ENCODE data around the gene BMAL1. TPM values are rescaled to one million over a fixed set of nuclear protein-coding genes. Genes with fewer than 3 reads are reported as not detected.
A peak's percentile ranks its signal among the peaks of the same experiment; 100 is the strongest.

Gene BMAL1
- total RNA-seq, 3 donors from 2014 or later (not counting 1 experiment from before 2014, with no cell fraction given), result 142 to 162 (median 145) TPM

- ATAC-seq (no peak), DNase-seq (no peak)
- Histone ChIP-seq H3K36me3 (ENCODE audit: control insufficient read depth, insufficient read depth, low read length) (peaks cover 52% of the 10 kb centered on the region), H3K27ac (ENCODE audit: low read length) (no peak overlapping the region), H3K9me3 (ENCODE audit: control insufficient read depth, insufficient read depth, low read length) (no peaks in the 10 kb centered on the region), H3K4me3 (ENCODE audit: low read length) (no peak overlapping the region), H3K27me3 (ENCODE audit: control insufficient read depth, insufficient read depth, low read length) (no peaks in the 10 kb centered on the region), H3K4me1 (ENCODE audit: control insufficient read depth, insufficient read depth, low read length) (peaks cover 10% of the 10 kb centered on the region)
- intact Hi-C loops (cut with micrococcal nuclease), result no loop called here
- H3K36me3 Mint-ChIP-seq, result no peaks in the 10 kb centered on the region
- H3K4me1 Mint-ChIP-seq, result peaks cover 38 to 44% of the 10 kb centered on the region in 2 donors
- H3K27me3 Mint-ChIP-seq (ENCODE audit: low read depth in 2 of 2), result no peaks in the 10 kb centered on the region
- WGBS (ENCODE audit: insufficient coverage), result 90% methylated on average over 6 of the region's 6 CpGs
- H3K9me3 Mint-ChIP-seq, result no peaks in the 10 kb centered on the region
- H3K4me3 Mint-ChIP-seq, result no peak overlapping the region
- TF ChIP-seq CTCF (IDR thresholded peaks at IDR 0.05), result no peak
- no peak overlapping the region for H3K27ac Mint-ChIP-seq
These were observed 75.1 kb downstream of the BMAL1 start for GRCh38 chr11:13352711-13353110.

- Histone ChIP-seq H3K9me3 (ENCODE audit: control insufficient read depth, insufficient read depth, low read length) (no peaks in the 10 kb centered on the region), H3K27ac (ENCODE audit: low read length) (no peak overlapping the region), H3K27me3 (ENCODE audit: control insufficient read depth, insufficient read depth, low read length) (no peaks in the 10 kb centered on the region), H3K36me3 (ENCODE audit: control insufficient read depth, insufficient read depth, low read length) (peaks cover 66% of the 10 kb centered on the region), H3K4me1 (ENCODE audit: control insufficient read depth, insufficient read depth, low read length) (no peaks in the 10 kb centered on the region), H3K4me3 (ENCODE audit: low read length) (no peak overlapping the region)
- WGBS (ENCODE audit: insufficient coverage), result 97% methylated on average over 6 of the region's 6 CpGs
- H3K4me1 Mint-ChIP-seq, result peaks cover 24 to 34% of the 10 kb centered on the region in 2 donors
- no peaks in the 10 kb centered on the region for H3K36me3 Mint-ChIP-seq
- intact Hi-C loops (cut with micrococcal nuclease), result no loop called here
- ATAC-seq, result no peak
- no peaks in the 10 kb centered on the region for H3K9me3 Mint-ChIP-seq
- H3K27me3 Mint-ChIP-seq (ENCODE audit: low read depth in 2 of 2), result no peaks in the 10 kb centered on the region
- H3K27ac Mint-ChIP-seq, result peak overlapping the region; percentile 13 to 43
- H3K4me3 Mint-ChIP-seq, result no peak overlapping the region
- DNase-seq, result no peak
- TF ChIP-seq CTCF (IDR thresholded peaks at IDR 0.05), result no peak
These were observed 76.7 kb downstream of the BMAL1 start for GRCh38 chr11:13354335-13354734.

- DNase-seq, result no peak
- H3K4me1 ChIP-seq (ENCODE audit: control insufficient read depth, insufficient read depth, low read length), result no peaks in the 10 kb centered on the region
- no peak for ATAC-seq
- H3K27me3 ChIP-seq (ENCODE audit: control insufficient read depth, insufficient read depth, low read length), result no peaks in the 10 kb centered on the region
- no peaks in the 10 kb centered on the region for H3K27me3 Mint-ChIP-seq (ENCODE audit: low read depth in 2 of 2)
- no peak overlapping the region for H3K27ac ChIP-seq (ENCODE audit: low read length)
- intact Hi-C loops (cut with micrococcal nuclease), result no loop called here
- H3K9me3 Mint-ChIP-seq, result no peaks in the 10 kb centered on the region
- peaks cover 16 to 26% of the 10 kb centered on the region in 2 donors for H3K4me1 Mint-ChIP-seq
- WGBS (ENCODE audit: insufficient coverage), result 98% methylated on average over 4 of the region's 4 CpGs
- peaks cover 8% of the 10 kb centered on the region for H3K36me3 Mint-ChIP-seq
- H3K4me3 ChIP-seq (ENCODE audit: low read length), result no peak overlapping the region
- H3K36me3 ChIP-seq (ENCODE audit: control insufficient read depth, insufficient read depth, low read length), result peaks cover 68% of the 10 kb centered on the region
- peak overlapping the region in 1 of 2 donors; percentile 36 for H3K27ac Mint-ChIP-seq
- TF ChIP-seq CTCF (IDR thresholded peaks at IDR 0.05), result no peak
- no peak overlapping the region for H3K4me3 Mint-ChIP-seq
- H3K9me3 ChIP-seq (ENCODE audit: control insufficient read depth, insufficient read depth, low read length), result no peaks in the 10 kb centered on the region
These were observed 77.6 kb downstream of the BMAL1 start for GRCh38 chr11:13355191-13355590.

- no peak overlapping the region for H3K4me3 Mint-ChIP-seq
- H3K27ac Mint-ChIP-seq, result no peak overlapping the region
- 95% methylated on average over 9 of the region's 9 CpGs for WGBS (ENCODE audit: insufficient coverage)
- peaks cover 1 to 8% of the 10 kb centered on the region in 2 donors for H3K4me1 Mint-ChIP-seq
- Histone ChIP-seq H3K9me3 (ENCODE audit: control insufficient read depth, insufficient read depth, low read length) (no peaks in the 10 kb centered on the region), H3K36me3 (ENCODE audit: control insufficient read depth, insufficient read depth, low read length) (peaks cover 76% of the 10 kb centered on the region), H3K4me1 (ENCODE audit: control insufficient read depth, insufficient read depth, low read length) (no peaks in the 10 kb centered on the region), H3K27ac (ENCODE audit: low read length) (no peak overlapping the region), H3K4me3 (ENCODE audit: low read length) (no peak overlapping the region), H3K27me3 (ENCODE audit: control insufficient read depth, insufficient read depth, low read length) (no peaks in the 10 kb centered on the region)
- TF ChIP-seq CTCF (IDR thresholded peaks at IDR 0.05), result no peak
- ATAC-seq (no peak), DNase-seq (no peak)
- intact Hi-C loops (cut with micrococcal nuclease), result no loop called here
- peaks cover 21% of the 10 kb centered on the region for H3K36me3 Mint-ChIP-seq
- no peaks in the 10 kb centered on the region for H3K27me3 Mint-ChIP-seq (ENCODE audit: low read depth in 2 of 2)
- no peaks in the 10 kb centered on the region for H3K9me3 Mint-ChIP-seq
These were observed 79.6 kb downstream of the BMAL1 start for GRCh38 chr11:13357232-13357631.

Data from natural killer cell (primary cell).